Panc1 (cell line): ENCODE results near the gene MTR. TPM values are rescaled to one million over a fixed set of nuclear protein-coding genes. Genes with fewer than 3 reads are reported as not detected.

Experiments used
- ATAC-seq: fragments of 200-7000 bp; cut with Tn5 transposase; 2 replicates; pipeline ENCODE4 v1.9.1; 2020; ENCODE audit warnings: mild to moderate bottlenecking, moderate library complexity
- BruUV-seq: library from RNA; stranded (reverse); fragments of 400-500 nt; replicated peaks from 2 replicates; lab custom pipeline; 2021; lab: Mats Ljungman, UMichigan
- CTCF ChIA-PET: fragments of 300-600 bp; sonication (Branson Sonifier 250); formaldehyde crosslinking; loops from one replicate; lab custom pipeline; 2022; ENCODE audit warnings: antibody characterized with exemption; lab: Charles Lee
- POLR2A ChIA-PET: fragments of 300-600 bp; sonication (Branson Sonifier 250); formaldehyde crosslinking; loops from one replicate; lab custom pipeline; 2022; ENCODE audit warnings: antibody characterized with exemption; lab: Charles Lee
- DNase-seq: peaks from one replicate; pipeline ENCODE4 v3.0.0-alpha.2; 2010; ENCODE audit warnings: low read depth, low spot score
- H3K27ac ChIP-seq: 2 replicates; pipeline ENCODE4 v1.5.1; 2011; ENCODE audit warnings: mild to moderate bottlenecking, low read length, inconsistent platforms
- H3K27me3 ChIP-seq: fragments of 200-500 bp; sonication (Bioruptor generic); 2 replicates; pipeline ENCODE4 v1.6.0; 2014; ENCODE audit warnings: low read length, inconsistent platforms; ENCODE audit not compliant: control insufficient read depth, insufficient read depth
- H3K36me3 ChIP-seq: fragments of 200-500 bp; sonication (Bioruptor generic); 2 replicates; pipeline ENCODE4 v1.5.1; 2014; ENCODE audit warnings: inconsistent platforms, mild to moderate bottlenecking, low read length, moderate library complexity; ENCODE audit not compliant: control insufficient read depth, insufficient read depth
- H3K4me1 ChIP-seq: 2 replicates; pipeline ENCODE4 v1.5.1; 2011; ENCODE audit warnings: inconsistent platforms, mild to moderate bottlenecking, low read length, moderate library complexity; ENCODE audit not compliant: control insufficient read depth, insufficient read depth
- H3K4me3 ChIP-seq, 2 experiments: 2 replicates each; pipeline ENCODE4 v1.5.1; 2011 to 2012; ENCODE audit warnings: low read depth in 2 of 2, low read length in 2 of 2, mild to moderate bottlenecking in 2 of 2, inconsistent platforms in 1 of 2, moderate library complexity in 1 of 2
- H3K9me3 ChIP-seq: fragments of 200-500 bp; sonication (Bioruptor generic); 2 replicates; pipeline ENCODE4 v1.5.1; 2014; ENCODE audit warnings: low read depth, mild to moderate bottlenecking, inconsistent platforms, low read length, moderate library complexity; ENCODE audit not compliant: control insufficient read depth, insufficient read depth
- CTCF ChIP-seq: fragments of 450-650 bp; IDR thresholded peaks from 2 replicates; pipeline ENCODE4 v1.5.1; 2017; ENCODE audit warnings: mild to moderate bottlenecking
- POLR2AphosphoS5 ChIP-seq: IDR thresholded peaks from 2 replicates; pipeline ENCODE4 v1.6.1; 2012; ENCODE audit warnings: mild to moderate bottlenecking, low read depth, low read length, moderate library complexity
- REST ChIP-seq, 2 experiments: IDR thresholded peaks; 2 replicates each; pipeline ENCODE4 v1.6.1; 2011 to 2012; ENCODE audit warnings: low read depth in 2 of 2, control low read depth in 1 of 2, low read length in 1 of 2, mild to moderate bottlenecking in 1 of 2, moderate library complexity in 1 of 2; ENCODE audit not compliant: insufficient read depth in 1 of 2
- SIN3A ChIP-seq: IDR thresholded peaks from 2 replicates; pipeline ENCODE4 v1.6.1; 2012; ENCODE audit warnings: low read depth, mild to moderate bottlenecking, low read length, moderate library complexity, borderline replicate concordance; ENCODE audit not compliant: insufficient read depth
- TCF7L2 ChIP-seq: IDR thresholded peaks from 2 replicates; pipeline ENCODE4 v1.6.1; 2011; ENCODE audit warnings: mild to moderate bottlenecking, low read depth, low read length, inconsistent platforms
- in situ Hi-C: cut with HindIII; loops from 2 replicates; pipeline ENCODE4 v1.10.0; 2016; ENCODE audit warnings: low sequenced_read_pairs, low pct_unique_long_range_greater_than_20kb
- intact Hi-C: fragments of 100-400 bp; cut with micrococcal nuclease; formaldehyde crosslinking; loops from one replicate; pipeline ENCODE4 v1.10.0; 2022; ENCODE audit not compliant: unreplicated experiment
- total RNA-seq: library from RNA; stranded (reverse); gene quantifications from one replicate; pipeline ENCODE4 v1.2.1, GENCODE V29; 2021; ENCODE audit not compliant: unreplicated experiment

The MTR gene
- total RNA-seq, 1 experiment from 2014 or later = 33.7 TPM

- Histone ChIP-seq H3K27me3 (no peaks in the 10 kb centered on the region), H3K4me1 (no peaks in the 10 kb centered on the region), H3K9me3 (no peaks in the 10 kb centered on the region), H3K27ac (no peak overlapping the region), H3K4me3 (no peak overlapping the region), H3K36me3 (peaks cover 10% of the 10 kb centered on the region)
- ATAC-seq = no peak
- CTCF ChIA-PET = no interaction called here
- in situ Hi-C loops (no loop called here), intact Hi-C loops (no loop called here)
- no peak for DNase-seq
- TF ChIP-seq REST (IDR thresholded peaks at IDR 0.05; ENCODE audit: insufficient read depth in 1 of 2, low read depth in 2 of 2, low read length in 1 of 2) (no peak), TCF7L2 (no peak), CTCF (no peak), SIN3A (no peak), POLR2AphosphoS5 (no peak)
- POLR2A ChIA-PET = no interaction called here
- BruUV-seq = no TSS peak
Observed at GRCh38 chr1:236830560-236830959, 35.5 kb downstream of the MTR start.

- no peak for TF ChIP-seq POLR2AphosphoS5
- no peak for TF ChIP-seq CTCF
- no peak for TF ChIP-seq REST (IDR thresholded peaks at IDR 0.05; ENCODE audit: insufficient read depth in 1 of 2, low read depth in 2 of 2, low read length in 1 of 2)
- TF ChIP-seq TCF7L2 = no peak
- no peak for TF ChIP-seq SIN3A
- Histone ChIP-seq H3K27ac (no peak overlapping the region), H3K27me3 (no peaks in the 10 kb centered on the region), H3K9me3 (no peaks in the 10 kb centered on the region), H3K4me1 (no peaks in the 10 kb centered on the region), H3K36me3 (peaks cover 16% of the 10 kb centered on the region), H3K4me3 (no peak overlapping the region)
- ATAC-seq = no peak
- BruUV-seq = no TSS peak
- ChIA-PET CTCF (no interaction called here), POLR2A (no interaction called here)
- DNase-seq = no peak
- in situ Hi-C loops = no loop called here
- intact Hi-C loops = no loop called here
Observed at GRCh38 chr1:236833575-236833974, 38.5 kb downstream of the MTR start.
